Fibroblast of mammary gland (primary cell): ENCODE results near the gene CLDND1.
A peak's percentile ranks its signal among the peaks of the same experiment; 100 is the strongest.

Experiments used
- DNase-seq: peaks from one replicate; pipeline ENCODE4 v3.0.0-alpha.2; 2010; ENCODE audit warnings: low read depth
- H3K4me3 ChIP-seq: 2 replicates; pipeline ENCODE4 v1.5.1; 2011; ENCODE audit warnings: low read depth, mild to moderate bottlenecking, low read length, moderate library complexity; ENCODE audit not compliant: control insufficient read depth
- TF ChIP-seq, protein P1 (sequence below): conservative IDR thresholded peaks from 2 replicates; pipeline ENCODE4 v1.5.1; 2011; ENCODE audit warnings: low read depth, low read length, inconsistent platforms; ENCODE audit not compliant: control insufficient read depth, insufficient read depth

CLDND1 gene

GRCh38 chr3:98522544-98523281 is at the start of gene CLDND1:
CLDND1 (minus strand) TSS chr3:98522902; CDS start chr3:98521424, 1,478 bp downstream.
- DNase-seq, result peak; percentile 95
- peak within 1 kb of the TSS; percentile 88 for H3K4me3 ChIP-seq
- TF ChIP-seq, protein P1, sequence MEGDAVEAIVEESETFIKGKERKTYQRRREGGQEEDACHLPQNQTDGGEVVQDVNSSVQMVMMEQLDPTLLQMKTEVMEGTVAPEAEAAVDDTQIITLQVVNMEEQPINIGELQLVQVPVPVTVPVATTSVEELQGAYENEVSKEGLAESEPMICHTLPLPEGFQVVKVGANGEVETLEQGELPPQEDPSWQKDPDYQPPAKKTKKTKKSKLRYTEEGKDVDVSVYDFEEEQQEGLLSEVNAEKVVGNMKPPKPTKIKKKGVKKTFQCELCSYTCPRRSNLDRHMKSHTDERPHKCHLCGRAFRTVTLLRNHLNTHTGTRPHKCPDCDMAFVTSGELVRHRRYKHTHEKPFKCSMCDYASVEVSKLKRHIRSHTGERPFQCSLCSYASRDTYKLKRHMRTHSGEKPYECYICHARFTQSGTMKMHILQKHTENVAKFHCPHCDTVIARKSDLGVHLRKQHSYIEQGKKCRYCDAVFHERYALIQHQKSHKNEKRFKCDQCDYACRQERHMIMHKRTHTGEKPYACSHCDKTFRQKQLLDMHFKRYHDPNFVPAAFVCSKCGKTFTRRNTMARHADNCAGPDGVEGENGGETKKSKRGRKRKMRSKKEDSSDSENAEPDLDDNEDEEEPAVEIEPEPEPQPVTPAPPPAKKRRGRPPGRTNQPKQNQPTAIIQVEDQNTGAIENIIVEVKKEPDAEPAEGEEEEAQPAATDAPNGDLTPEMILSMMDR, result no peak

- TF ChIP-seq, protein P1, result no peak
- DNase-seq, result no peak
- no peak overlapping the region for H3K4me3 ChIP-seq
These were observed 45.7 kb upstream of the CLDND1 start for GRCh38 chr3:98568402-98568801.

DNA sequence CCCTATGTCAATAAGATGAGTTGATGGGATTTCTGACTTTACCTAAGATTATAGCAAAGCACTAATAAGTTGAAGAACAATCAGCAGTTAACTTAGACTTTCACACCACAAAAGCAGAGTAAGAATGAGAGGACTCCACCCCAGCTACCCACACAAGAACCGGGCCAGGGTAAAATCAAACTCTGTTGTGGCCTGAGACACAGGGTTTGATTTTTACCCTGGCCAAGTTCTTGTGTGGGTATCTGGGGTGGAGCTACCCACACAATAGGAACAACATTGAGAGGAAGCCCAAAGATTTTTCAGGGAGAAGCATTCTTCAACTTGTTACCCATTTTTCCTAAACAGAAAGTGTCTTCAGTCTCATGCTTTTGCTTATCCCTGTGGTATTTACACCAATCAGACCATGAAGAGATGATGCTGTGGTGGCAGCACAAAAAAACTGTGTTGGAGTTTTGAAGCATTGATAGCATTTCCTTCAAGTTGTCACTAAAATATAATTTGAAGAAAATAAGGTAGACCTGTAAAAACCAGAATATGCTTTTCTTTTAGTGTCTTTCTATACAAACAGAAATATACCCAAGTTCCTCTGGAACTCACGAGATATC is 45.1 kb upstream of the CLDND1 start:
- TF ChIP-seq, protein P1, result no peak
- H3K4me3 ChIP-seq, result no peak overlapping the region

GRCh38 chr3:98565843-98566242 is 43.1 kb upstream of the CLDND1 start:
- TF ChIP-seq, protein P1, result no peak
- no peak for DNase-seq
- H3K4me3 ChIP-seq, result no peak overlapping the region

More for the DNA sequence above, 45.1 kb upstream of the CLDND1 start:
- DNase-seq, result no peak

- DNase-seq, result no peak
- H3K4me3 ChIP-seq, result no peak overlapping the region
These were observed 42.5 kb upstream of the CLDND1 start for GRCh38 chr3:98565237-98565643.

DNA sequence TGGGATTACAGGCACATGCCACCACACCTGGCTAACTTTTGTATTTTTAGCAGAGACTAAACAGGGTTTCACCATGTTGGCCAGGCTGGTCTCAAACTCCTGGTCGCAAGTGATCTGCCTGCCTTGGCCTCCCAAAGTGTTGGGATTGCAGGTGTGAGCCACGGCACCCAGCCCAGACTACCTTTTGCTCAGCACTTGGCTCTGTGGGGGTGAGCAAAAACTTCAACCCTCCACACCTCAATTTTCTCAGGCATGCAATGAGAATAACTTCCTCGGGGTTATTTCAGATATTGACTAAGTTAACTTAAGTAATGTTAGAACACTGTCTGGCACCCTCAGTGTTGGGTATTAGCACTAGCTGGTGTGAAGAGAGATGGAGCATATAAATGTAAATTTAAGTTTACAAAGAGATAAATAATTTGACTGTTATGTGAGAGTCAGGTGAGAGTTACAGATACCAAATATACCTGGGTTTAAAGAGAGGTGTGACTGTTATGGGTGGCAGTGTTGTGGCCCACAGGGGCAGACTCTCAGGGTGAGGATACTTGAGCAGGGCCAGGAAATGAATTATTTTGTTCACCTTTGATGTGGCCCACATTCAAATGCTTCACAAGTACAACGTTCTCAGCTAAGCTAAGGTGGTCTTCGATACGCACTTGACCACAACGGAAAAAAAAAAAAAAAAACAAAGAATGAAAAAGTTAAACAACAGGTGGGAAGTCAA is 41.7 kb upstream of the CLDND1 start:
- no peak overlapping the region for H3K4me3 ChIP-seq
- DNase-seq, result no peak
- TF ChIP-seq, protein P1, result no peak

More at GRCh38 chr3:98565237-98565643, 42.5 kb upstream of the CLDND1 start:
- TF ChIP-seq, protein P1, result no peak
